MV-4-11 (cell line): ENCODE data around the gene MBD5.

Experiments used
- DNase-seq: peaks from one replicate; lab custom pipeline; 2025; lab: John Stamatoyannopoulos, UW

MBD5 gene

DNA sequence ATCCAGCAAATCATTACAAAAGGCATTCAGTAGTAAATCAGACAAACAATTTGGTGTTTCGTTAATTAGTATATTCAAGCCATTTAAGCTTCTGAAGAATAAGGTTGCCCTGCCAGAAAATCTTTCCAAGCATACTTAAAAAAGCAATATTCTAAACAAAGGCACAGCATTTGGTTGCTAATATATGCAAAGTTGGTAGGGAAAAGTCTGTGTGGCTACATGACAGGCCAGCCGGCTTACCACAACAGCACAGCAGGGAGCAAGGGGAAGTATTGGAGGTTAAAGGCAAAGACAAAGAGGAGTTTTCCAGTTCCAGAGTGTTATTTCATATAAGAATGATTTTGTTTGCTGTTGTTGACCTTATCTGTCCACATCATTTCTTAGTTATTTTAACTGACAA, 282.3 kb downstream of the MBD5 start:
- peak; percentile 12 for DNase-seq

DNA sequence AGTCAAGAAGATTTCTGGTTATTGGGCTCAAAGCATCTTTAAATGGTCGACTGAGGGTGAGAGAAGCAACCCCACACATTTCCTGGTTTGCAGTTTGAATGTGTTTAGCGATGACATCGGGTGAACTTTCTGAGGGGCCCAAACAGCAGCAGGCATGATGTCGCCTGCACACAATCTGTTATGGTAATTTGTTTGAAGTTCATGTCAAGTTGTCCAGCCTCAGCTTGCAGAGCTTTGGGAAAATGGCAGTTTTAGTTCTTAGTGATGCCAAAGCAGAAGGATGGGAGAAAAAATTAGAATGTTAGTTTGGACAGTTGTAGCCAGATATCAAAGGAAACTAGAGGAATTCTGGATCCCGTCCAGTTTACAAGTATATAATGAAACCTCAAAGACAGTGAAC, 284.6 kb downstream of the MBD5 start:
- no peak for DNase-seq

DNA sequence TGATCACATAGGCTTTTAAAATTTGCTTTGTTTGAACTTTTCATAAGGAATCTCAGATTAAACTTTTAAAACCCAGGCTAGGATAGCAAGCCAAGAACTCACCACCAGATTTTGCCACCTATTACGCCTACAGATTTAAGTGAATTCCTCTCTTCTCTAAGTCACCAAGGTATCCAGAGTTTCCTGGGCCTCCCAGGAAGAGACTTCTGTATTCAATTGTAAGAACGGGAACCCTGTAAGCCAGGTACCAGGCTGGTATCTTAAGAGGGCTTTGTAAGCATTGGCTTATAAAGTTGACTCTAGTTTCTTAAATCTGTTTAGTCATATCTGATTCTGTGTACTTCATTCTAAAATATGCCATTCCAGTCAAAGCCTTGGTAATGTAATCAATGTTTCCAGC, 285.1 kb downstream of the MBD5 start:
- no peak for DNase-seq

DNA sequence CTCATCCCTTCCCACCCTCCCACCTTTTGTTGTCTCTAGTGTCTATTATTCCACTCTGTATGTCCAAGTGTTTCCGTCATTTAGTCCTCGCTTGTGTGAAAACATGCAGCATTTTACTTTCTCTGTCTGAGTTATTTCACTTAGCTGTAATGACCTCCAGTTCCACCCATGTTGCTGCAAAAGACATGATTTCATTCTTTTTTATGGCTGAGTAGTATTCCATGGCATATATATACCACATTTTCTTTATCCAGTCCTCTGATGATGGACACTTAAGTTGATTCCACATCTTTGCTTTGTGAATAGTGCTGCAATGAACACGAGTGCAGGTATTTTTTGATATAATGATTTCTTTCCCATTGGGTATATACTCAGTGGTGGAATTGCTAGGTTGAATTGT, 296.7 kb downstream of the MBD5 start:
- DNase-seq = no peak

DNA sequence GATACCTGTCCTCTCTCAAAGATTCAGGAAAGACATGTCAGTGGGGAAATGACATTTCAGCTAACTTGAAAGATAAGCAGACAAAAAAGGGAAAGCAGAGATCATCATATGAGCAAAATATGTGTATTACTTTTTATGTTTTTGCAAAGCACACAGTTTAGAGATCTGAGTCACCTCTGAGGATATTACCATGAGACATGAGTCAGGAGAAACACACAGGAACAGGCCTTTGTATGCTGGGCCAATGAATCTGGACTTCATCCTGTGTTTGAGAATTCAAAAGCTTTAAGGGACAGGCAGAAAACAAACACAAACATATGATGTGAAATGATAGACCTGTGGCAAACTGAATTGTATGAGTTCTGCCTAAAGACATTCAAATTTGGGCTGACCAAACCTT, 317.6 kb downstream of the MBD5 start:
- no peak for DNase-seq

DNA sequence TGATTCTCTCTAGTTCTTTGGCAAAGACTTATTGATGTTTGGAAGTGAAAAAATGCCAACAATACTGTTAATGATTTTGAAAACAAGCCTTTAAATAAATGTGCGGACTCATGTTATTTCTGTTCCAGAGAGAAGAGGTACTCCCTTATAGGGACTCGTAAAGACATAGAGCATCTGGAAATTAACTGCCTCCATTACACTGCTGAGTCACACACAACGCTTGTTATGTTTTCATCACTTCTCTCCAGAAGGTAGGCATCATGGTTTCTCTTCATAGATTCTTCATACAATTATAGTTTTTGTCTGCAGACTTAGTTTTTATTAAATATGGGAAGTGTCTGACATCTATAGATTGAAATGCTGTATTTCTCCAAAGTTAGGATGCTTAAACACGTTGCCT, 321.2 kb downstream of the MBD5 start:
- DNase-seq = no peak

DNA sequence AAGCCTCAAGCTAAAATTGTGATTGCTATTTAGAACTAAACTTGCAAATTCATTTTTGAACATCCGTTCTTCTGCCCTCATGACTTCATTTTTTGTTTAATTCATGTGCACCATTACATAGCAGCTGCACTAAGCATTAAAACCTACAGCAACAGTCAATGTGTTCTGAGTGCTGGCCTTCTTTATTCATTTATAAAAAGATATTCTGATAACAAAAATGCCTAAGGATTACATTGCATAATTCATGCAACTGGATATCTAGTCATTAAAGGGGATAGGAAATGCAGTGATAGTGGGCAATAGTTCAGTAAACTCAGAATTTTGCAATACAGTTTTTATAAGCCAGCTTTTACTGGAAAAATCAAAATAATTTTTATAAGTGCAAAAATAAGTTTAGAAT, 329.3 kb downstream of the MBD5 start:
- no peak for DNase-seq

DNA sequence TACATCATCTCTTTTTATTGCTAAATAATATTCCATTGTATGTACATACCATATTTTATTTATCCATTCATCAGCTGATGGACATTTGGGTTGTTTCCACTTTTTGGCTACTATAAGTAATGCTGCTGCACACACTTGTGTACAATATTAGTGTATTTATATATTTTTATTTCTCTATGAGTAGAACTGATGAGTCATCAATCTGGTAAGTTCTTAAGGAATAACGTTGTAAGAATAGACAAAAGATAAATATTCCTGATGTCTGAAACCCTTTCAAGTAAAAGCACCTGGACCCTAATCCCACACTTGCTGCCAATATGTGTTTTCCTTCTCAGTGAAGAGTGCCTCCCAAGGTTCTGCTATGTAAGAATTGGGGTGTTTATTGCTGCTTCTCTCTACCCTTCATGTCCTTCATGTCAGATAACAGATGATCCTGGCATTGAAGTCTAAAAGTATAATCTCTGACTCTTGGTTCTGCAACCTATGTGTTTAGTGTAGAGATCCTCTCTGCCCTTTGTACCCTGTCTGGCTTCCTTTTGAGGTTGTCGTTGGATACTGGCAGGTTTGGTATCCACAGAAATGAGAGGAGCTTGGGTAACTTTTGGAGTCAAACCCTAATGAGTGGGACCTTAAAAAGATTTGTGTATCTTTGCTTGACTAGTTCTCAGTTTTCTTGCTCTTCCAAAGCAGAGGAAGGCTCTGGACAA, 330.7 kb downstream of the MBD5 start:
- no peak for DNase-seq

DNA sequence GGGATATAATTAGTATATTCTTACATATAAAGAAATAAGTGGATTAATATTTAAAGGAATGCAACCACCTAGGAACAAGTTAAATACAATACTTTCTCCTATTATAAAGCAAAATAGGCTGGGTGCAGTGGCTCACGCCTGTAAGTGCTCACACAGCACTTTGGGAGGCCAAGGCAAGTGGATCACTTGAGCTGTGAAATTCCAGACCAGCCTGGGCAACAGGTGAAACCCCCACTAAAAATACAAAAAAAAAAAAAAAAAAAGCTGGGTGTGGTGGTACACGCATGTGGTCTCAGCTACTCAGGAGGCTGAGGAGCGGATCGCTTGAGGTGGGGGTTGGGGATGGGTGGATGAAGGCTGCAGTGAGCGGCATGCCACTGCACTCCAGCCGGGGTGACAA, 337.5 kb downstream of the MBD5 start:
- DNase-seq = no peak

DNA sequence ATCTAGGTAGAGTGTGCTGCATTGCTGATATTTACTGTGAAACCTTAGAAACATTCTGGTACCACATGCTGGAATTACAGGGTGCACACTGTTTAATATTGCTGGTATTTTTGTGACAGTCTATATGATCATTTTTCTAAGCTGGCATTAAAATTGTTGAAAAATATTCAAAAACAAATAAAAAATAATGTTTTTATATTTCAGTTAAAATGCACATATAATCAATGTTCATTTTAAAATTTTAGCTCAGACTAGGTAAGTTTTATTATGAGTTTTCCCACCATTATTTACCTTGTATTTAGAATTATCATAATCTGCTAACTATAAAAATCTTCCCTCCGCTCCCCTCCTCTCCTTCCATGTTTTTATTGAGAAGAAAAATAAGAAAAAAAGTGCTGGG, 339.8 kb downstream of the MBD5 start:
- DNase-seq = no peak

DNA sequence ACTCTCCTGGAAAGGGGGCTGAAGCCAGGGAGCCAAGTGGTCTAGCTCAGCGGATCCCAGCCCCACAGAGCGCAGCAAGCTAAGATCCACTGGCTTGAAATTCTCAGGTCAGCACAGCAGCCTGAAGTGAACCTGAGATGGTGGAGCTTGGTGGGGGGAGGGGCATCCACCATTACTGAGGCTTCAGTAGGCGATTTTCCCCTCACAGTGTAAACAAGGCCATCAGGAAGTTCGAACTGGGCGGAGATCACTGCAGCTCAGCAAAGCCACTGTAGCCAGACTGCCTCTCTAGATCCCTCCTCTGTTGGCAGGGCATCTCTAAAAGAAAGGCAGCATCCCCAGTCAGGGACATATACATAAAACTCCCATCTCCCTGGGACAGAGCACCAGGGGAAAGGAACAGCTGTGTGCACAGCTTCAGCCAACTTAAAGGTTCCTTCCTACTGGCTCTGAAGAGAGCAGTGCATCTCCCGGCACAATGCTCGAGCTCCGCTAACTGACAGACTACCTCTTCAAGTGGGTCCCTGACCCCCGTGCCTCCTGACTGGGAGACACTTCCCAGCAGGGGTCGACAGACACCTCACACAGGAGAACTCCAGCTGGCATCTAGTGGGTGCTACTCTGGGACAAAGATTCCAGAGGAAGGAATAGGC, 341.4 kb downstream of the MBD5 start:
- DNase-seq = no peak

DNA sequence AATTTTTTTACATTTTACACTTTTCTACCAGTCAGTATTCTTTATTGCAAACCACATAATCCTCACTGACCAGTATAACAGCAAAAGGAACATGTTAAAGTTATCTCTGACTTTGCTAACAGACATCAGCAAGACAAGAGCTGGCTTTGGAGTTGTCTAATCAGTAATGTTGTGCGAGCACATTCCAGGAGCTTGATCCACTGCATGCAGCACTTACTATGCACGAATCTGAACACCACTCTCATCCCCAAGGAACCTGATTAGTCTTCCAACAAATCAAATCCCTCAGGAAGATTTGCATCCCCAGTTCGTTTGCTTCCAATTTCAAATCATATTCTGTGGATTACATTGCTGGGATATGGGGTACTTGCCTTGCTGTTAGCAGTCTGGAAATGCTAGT, 354.3 kb downstream of the MBD5 start:
- no peak for DNase-seq

DNA sequence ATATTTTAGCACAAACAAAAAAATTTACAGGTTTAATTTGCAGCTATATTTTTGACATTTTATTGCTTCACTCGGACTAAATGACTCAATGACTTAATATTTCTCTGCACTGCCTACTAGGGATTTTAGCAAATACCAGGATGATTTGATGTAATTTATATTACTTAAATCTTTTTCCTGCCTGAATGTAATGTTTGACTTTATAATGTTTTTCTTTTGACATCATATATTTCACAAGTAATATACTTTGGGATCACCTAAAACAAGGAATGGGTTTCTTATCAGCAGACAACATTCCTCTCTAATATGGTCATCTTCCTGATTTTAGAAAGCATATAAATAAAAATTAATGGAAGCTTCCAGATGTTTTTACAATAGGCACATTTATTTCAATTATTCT, 370.4 kb downstream of the MBD5 start:
- no peak for DNase-seq

DNA sequence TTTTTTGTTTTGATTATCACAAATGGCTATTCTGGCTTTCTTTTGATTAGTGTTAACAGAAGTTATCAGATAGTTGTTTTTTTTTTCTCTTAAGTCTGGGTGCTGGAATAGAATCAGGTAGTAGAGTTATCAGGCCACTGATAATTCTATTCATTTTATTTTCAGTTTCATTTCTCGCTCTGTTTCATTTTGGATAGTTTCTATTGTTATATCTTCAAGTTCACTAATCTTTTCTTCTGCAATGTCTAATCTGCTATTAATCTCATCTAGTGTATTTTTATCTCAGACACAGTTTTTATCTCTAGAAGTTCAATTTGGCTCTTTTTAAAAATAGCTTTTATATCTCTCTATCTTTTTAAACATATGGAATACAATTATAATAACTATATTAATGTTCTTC, 381.9 kb downstream of the MBD5 start:
- no peak for DNase-seq

DNA sequence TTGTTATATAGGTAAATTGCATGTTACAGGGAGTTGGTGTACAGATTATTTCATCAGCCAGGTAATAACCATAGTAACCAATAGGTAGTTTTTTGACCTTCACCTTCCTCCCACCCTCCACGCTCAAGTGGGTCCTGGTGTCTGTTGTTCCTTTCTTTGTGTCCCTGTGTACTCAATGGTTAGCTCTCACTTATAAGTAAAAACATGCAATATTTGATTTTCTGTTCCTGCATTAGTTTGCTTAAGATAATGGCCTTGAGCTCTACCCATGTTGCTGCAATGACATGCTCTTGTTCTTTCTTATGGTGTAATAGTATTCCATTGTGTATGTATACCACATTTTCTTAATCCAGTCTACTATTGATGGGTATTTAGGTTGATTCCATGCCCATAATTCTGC, 390.0 kb downstream of the MBD5 start:
- DNase-seq = no peak

DNA sequence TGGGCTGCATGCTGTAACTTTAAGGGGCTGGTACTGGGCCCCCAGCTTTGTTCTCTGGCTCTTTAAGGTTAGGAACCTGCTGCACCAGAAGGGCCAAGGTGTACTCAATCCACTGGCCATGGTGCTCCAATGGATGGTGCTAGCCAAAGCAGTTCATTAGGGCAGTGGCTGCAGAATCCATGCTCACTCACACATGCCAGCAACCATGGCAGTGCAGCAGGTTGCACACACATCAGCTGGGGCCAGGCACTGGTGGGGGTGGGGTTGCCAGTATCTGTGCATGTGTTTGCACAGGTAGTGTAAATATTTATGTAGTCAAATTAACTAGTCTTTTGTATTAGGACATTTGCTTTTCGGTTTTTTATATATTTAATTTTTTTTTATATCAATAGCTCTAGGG, 395.4 kb downstream of the MBD5 start:
- DNase-seq = no peak

DNA sequence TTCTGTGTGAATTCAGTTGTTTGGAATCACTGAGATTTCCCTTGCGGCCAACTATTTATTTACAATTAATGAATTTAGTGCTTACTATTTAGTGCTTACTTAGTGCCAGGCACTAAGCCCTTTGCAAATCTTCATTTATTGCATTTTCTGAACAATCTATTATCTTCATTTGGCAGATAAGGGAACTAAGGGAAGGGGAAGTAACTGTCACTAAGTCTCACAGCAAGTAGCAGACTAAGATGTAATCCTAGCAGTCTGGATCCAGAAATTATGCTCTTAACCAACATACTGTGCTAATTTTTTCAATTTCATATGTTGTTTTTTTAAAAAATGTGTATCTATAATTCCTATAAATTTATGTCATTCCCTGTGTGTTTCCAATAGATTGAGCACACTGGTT, 409.2 kb downstream of the MBD5 start:
- peak; percentile 21 for DNase-seq

DNA sequence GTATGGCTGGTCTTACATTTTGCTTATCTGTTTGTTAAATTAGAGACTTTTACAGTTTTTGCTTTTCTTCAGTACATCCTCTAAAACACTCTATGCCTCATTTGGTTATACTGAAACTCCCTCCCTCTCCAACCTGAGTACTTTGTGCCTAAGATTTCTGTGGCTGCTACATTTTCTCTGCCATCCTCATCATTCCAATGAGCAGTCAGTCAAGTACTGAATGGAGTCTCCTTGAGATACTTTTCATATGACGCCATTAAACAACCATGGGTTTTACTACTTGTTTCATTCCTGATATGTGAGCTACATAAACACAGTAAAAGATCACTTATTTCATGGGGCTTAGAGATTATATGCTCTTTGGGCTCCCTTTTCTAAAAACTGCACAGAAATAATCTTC, 427.0 kb downstream of the MBD5 start:
- DNase-seq = no peak

DNA sequence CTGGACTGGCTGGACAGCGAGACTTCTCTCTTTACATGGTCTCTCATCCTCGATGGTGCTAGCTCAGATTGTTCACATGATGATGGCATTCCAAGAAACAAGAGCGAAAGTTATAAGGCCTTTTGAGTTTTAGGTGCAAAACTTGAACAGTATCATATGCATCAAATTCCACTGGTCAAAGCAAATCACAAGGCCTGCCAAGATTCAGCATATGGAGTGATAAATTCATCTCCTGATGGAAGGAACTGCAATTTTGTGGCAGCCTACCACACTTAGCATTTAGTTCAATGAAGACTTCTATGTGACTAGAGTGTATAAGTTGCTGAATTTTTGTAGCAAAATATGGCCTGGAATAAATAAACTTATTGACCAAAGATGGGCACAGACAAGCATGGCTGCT, 429.6 kb downstream of the MBD5 start:
- DNase-seq = no peak

DNA sequence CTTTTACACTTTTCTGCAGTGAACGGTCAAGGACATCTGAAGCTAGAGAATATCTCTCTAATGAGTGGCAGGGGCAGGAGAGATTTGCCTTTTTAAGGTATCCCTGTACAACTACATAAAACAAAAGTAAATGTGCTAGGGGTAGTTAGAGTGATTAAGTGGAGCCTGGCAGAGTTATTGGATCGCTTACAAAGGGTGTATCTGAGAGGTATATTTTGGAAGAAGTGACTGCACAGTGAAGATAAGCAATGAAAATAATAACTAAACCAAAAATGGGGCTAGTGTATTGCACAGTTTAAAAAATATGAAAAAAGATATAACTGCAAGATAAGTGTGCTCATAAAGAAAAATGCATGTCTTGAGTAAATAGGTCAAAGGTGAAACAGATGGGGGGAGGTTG, 430.2 kb downstream of the MBD5 start:
- DNase-seq = no peak

DNA sequence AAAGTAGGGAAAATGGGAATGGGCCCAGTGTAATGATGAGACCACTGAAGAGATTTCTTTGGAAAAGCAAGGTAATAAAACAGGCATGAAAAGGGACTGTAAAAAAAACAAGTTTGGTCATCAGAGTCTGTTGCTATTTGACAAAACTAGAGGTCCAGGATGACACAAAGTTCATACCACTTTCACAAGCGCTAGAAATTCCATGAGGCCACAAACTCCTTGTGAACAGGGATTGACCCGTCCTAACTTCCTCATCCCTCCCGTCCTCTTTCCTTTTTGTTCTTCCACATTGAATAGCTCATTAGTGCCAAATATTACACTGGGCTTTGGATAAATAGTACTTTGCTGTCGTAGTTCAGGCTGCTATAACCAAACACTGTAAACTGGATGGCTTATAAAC, 434.9 kb downstream of the MBD5 start:
- DNase-seq = no peak

DNA sequence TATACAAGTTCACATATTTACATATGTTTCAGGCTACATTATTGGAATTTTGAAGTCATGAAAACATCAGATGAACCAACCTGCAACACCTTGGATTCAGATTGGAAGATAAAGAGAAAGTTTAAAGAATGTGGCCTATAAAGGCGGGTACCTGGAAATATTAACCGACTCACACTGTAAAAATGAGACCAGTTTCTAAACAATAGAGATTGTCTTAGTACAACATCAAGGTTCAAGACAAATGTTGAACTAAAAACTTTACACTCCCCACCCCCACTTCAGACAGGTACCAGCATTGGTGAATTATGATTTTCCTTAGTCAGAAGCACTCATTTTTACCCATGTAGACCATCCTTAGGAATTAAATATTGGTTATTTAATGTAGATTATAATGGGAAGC, 437.3 kb downstream of the MBD5 start:
- DNase-seq = no peak

DNA sequence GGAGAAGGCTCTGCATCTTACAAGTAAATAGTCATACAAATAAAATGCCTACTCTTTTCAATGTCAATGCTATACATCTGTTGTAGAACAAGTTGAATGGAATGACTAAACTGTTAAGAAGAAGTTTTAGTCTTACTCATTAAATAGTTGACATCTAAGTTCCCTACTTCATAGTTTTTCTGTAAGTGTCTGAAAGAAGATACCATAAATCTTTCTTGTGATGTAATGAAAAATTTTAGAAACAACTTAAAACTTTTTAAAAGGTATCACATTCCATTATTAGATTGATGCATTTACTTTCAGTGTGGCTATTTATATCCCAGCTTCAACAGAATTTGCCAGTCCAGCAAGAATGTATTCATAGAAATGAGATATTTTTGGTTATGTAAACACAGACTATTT, 438.5 kb downstream of the MBD5 start:
- DNase-seq = no peak

DNA sequence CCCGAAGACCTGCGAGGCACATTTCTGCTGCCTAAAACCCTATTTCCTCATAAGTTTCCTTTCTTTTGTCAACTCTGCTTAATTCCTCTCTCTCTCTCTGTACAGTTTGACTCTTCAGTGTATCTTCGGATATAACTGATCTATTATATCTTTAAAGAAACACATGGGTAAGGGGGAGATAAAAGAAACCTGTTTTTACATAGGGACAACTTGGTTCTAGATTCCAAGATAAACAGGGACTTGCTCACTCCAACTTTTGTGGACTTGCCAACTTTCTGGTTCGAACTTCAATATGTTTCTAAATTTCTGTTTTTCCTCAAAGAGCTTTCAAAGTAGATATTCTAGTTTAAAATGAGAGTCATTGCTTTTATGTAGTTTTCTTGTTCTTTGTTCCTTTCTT, 441.0 kb downstream of the MBD5 start:
- DNase-seq = no peak
